GM12874 (cell line): ENCODE results near the gene RHEB.

Experiments
- TF ChIP-seq, protein P1 (sequence below): IDR thresholded peaks from 2 replicates; pipeline ENCODE4 v1.5.1; 2011; ENCODE audit warnings: low read depth, mild to moderate bottlenecking, control low read depth, low read length, moderate library complexity; ENCODE audit not compliant: insufficient read depth

The RHEB gene

DNA sequence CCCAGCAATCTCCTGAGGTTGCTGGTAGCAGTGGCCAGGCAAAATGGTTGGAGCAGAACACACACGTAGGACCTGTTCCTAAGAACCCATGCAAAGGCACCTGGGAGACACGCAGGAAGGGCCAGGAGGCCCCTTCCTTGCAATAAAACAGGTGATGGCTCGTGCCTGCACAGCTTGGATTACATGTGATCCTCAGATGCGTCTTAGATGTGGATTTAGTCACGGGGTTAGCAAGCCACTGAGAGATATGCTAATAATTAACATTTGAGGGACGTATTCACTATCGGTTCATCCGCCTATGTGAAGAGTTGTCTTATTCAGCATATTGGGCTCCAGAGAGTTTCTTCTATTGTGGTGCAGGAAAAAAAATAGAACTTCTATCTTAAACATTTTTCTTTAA is 4.6 kb upstream of the RHEB start:
- TF ChIP-seq, protein P1, sequence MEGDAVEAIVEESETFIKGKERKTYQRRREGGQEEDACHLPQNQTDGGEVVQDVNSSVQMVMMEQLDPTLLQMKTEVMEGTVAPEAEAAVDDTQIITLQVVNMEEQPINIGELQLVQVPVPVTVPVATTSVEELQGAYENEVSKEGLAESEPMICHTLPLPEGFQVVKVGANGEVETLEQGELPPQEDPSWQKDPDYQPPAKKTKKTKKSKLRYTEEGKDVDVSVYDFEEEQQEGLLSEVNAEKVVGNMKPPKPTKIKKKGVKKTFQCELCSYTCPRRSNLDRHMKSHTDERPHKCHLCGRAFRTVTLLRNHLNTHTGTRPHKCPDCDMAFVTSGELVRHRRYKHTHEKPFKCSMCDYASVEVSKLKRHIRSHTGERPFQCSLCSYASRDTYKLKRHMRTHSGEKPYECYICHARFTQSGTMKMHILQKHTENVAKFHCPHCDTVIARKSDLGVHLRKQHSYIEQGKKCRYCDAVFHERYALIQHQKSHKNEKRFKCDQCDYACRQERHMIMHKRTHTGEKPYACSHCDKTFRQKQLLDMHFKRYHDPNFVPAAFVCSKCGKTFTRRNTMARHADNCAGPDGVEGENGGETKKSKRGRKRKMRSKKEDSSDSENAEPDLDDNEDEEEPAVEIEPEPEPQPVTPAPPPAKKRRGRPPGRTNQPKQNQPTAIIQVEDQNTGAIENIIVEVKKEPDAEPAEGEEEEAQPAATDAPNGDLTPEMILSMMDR: no peak

DNA sequence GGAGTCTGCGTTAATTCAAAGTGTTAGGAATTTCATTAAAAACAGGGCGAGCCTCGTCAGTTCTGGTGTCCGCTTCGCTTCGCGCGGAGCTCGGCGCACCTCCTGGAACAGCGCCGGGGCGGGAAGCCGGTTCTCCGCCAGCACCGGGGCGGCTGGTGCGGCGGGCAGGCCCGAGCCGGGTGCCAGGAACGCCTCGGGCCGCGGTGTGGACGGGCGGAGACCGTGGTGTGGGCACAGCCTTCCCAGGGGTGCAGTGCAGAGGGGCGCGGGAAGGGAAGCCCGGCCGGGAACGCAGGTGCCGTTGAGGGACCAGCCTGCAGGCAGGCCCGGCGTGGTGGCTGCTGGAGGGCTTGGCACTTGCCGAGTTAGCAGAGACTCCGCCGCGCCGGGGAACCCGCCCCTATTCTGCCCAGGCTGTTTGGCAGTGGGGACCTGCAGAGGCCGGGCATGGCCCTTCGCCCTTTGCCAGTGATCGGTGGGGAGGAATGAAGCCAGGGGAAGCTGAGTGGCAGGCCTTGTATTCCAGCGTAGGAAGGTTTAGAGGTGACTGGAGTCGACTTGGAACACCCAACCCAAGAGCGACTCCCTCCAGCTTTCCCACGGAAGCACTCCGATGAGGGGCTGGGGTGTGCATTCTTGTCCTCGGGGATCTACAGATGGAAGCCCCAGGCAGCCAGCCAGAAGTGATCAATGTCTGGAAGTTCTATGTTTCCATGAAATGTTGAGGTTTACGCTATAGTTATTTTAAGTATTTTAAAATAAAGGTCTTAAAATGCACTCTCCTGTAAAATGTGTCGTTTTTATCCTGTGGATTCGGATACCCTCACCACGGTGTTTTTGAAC is 945 bp upstream of the RHEB start:
- TF ChIP-seq, protein P1: no peak

DNA sequence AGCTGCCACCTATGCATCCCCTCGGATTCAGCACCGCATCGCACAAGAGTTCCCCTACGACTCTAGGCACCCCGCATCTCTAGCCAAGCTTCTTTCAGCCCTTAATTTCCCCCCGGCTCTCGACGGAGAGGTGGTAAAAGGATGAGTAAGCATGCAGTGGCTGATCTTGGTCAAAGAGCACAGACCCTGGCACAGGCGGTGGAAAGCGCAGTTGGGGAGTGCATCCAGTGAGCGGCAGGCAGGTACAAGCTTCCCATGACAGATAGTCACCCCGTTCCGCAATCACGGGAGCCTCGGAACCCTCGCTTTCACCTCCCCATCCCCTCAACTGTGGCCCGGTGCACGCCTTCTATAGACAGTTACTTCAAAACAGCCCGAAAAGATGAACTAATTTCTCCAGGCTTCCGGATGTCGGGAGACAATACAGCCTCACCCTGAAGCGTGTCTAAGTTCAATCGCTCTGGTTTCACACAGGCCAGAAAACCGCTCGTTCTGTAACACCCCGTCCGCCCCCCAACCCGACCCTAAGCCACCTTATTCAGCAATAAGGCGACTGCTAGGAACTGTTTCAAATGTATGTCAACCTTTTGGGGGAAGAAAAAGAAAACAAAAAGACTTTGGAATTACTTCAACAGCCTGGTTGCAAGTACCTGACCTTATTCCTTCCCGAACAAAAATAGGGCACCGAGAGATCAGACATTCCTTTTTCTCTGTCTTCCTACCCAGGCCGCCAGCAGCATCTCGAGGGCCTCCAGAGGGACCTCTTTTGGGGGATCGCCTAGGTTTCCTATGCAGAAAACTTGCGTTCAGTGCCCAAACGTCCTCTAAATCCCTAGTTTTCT is 1.4 kb downstream of the RHEB start:
- TF ChIP-seq, protein P1: no peak

DNA sequence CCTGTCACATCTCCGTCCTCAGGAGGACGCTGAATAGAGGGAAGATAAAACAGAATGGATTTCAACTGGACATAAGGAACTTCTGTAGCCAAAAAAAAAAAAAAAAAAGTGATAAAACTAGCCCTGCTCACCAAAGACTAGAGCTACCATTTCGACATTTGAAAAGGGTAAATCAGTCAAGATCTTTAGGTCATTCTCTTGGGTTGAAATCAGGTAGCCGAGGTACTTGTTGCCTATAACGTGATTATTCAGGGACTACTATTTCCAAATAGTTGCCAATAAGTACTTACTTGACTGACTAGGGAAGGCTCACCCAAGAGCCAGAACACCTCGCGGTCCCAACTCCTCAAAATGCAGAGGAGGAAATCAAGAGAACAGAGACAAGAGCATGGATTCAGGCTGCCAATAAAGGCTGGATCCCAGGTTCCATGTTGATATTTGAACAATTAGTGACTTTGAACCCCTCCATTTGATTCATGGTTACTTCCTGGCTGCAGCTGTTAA is 2.0 kb downstream of the RHEB start:
- TF ChIP-seq, protein P1: no peak

DNA sequence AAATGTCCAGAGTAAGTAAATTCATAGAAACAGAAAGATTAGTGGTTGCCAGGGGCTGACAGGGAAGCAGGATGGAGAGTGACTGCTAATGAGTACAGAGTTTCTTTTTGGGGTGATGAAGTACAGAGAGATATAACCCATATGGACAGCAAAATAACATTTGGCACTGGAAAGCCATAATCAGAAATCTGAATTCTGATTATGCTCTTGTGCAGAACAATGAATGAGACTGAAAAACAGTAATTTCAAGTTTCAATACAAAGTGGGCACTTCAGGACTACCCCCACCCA is 4.5 kb downstream of the RHEB start:
- TF ChIP-seq, protein P1: no peak

DNA sequence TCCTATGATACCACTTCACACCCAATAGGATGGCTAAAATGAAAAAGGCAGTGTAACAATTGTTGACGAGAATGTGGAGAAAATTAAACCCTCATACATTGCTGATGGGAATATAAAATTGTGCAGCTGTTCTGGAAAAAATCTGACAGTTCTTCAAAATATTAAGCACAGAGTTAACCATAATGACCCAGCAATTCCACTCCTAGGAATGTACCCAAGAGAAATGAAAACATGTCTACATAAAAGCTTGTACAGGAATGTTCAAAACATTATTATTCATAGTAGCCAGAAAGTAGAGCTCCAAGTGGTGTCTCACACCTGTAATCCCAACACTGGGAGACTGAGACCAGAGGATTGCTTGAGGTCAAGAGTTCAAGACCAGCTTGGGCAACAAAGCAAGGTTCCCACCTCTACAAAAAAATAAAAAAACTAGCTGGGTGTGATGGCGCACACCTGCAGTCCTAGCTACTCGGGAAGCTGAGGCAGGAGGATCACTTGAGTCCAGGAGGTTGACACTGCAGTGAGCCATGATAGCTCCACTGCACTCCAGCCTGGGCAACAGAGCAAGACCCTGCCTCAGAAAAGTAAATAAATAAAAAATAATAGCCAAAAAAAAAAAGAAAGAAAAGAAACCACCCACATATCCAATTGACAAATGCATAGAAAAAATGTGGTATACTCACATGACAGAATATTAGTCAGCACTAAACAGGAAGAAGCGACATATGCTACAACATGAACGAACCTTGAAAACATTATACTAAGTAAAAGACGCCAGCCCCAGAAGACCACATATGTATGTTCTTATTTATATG is 5.0 kb downstream of the RHEB start:
- TF ChIP-seq, protein P1: no peak

DNA sequence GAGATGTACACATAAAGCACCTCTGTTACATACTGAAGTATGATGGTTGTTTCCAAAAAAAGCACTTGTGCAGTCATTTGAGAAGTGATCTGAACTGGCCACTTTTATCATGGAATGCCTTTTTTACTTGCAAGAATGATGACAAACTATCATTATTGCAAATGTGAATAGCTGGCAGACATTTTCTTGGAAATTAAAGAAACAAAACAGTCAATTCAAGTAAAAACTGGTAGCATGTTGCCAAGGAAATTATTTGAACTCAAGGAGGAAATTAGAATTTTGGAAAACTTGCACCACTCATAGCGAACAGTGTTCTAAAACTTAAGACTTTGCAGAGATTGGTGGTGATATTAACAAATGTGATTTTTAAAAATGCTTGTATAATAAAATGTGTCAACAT is 6.6 kb downstream of the RHEB start:
- TF ChIP-seq, protein P1: no peak
